Measurements from ENCODE around the gene ZNF37A. TPM values are rescaled to one million over a fixed set of nuclear protein-coding genes. Genes with fewer than 3 reads are reported as not detected.
"Not testable (repeated sequence)": the region's sequence is repeated elsewhere in the genome, so short reads cannot be mapped to it uniquely, and the experiment has no call there.

Gene ZNF37A
- polyA plus RNA-seq, 12 donors, result 8.1 to 19.3 (median 10.4) TPM; not detected in 1

- DNase-seq, result no peak
These were observed 52.6 kb downstream of the ZNF37A start for GRCh38 chr10:38146579-38147333.

DNA sequence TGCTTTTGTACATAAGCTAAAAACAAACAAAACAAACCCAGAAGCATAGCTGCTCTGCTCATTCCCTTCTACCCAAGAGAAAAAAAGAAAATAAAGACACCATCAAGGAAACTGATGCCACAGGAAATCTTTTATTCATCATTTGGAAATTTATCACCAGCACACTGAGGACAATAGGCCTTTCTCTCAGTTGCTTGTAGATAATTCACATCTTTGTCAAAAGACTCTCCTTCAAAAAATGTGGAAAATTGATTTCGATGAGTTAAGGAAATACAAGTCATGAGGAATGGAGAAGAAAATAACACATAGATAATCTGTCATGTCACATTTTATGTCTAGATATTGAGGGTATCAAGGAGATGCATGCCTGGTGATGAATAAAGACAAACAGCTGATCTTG lies 53.5 kb downstream of the ZNF37A start:
- DNase-seq, result no peak

DNA sequence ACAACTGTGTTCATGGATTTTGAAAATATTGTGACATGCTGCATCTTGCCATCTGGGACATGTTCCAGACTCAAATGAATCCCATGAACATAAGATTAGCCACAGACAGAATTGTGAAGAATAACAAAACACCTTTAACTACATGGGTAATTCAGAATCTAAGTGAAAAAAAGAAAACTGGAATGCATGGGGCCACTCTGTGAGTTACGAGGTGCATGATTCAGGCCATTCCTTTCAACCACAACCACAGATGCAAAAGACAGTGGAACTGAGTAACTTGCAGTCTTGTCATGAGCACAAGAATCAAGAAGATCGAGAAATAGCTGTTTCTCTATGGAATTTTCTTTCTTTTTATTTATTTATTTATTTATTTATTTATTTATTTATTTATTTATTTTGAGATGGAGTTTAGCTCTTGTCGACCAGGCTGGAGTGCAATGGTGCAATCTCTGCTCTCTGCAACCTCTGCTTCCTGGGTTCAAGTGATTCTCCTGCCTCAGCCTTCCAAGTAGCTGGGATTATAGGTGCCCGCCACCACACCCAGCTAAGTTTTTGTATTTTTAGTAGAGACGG lies 56.8 kb downstream of the ZNF37A start:
- not testable (repeated sequence) for DNase-seq

DNA sequence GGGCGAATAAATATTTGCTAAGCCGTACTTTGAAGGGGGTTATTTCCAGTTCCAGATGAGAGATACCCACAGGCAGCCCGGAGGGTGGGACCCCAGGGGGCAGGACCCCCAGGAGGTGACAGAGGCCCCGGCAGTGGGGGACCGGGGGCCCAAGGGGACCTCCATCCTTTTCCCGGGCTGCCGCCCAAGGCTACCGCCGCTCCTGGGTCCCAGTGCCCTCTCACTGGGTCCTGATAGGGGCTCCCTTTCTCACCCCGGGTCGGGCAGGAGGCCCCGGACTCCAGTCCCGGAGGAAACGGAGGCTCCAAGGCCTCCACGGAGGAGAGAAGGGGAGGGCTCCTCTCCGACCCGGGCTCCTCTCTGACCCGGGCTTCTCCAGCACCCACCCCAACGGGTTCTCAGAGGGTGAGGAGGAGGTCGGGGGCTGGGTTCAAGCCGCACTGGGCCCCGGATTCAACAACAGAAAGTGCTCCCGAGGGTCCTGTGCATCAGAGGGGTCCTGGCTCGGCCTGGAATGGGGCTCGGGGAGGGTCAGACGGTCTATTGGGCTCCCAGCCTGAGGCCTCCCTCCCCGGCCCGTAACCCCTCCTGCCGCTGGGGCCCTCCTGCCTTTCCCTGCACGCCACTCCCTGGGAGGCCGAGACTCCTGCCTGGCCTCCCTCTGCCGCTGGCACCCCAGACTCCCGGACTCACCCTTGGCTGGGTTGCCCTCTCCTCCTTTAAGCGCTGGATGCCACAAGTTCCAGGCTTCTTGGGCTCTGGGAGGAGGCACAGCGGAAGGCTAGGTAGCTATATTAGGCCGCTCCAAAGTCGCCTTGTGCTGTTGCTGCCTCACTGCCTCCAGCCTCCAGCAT lies 62.5 kb downstream of the ZNF37A start:
- no peak for DNase-seq

GRCh38 chr10:38157270-38157685 lies 63.1 kb downstream of the ZNF37A start:
- no peak for DNase-seq

GRCh38 chr10:38159004-38159403 lies 64.9 kb downstream of the ZNF37A start:
- no peak for DNase-seq

GRCh38 chr10:38163617-38164016 lies 69.5 kb downstream of the ZNF37A start:
- DNase-seq, result no peak

- DNase-seq, result no peak
These were observed 80.2 kb downstream of the ZNF37A start for GRCh38 chr10:38174336-38174735.

DNA sequence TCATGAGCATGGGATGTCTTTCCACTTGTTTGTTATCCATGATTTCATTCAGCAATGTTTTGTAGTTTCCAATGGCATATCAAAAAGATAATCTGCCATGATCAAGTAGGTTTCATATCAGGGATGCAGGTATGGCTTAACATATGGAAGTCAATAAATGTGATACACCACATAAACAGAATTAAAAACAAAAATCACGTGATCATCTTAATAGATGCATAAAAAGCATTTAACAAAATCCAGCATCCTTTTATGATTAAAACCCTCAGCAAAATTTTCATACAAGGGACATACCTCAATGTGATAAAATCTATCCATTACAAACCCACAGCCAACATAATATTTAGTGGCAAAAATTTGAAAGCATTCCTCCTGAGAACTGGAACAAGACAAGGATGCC lies 90.3 kb downstream of the ZNF37A start:
- no peak for DNase-seq

Other genes with a start within 250 kb of the ZNF37A start
- 10 to 100 TPM in 11 of 12 donors, not detected in 1; 10.6 to 31.3 (median 20.4) TPM for gene ZNF248, start 236.7 kb upstream of the ZNF37A start, polyA plus RNA-seq (ENCODE audit: insufficient read length in 12 of 12)
- 10 to 100 TPM in 11 of 12 donors, not detected in 1; 12.3 to 21.4 (median 14.4) TPM for gene ZNF25, start 117.7 kb upstream of the ZNF37A start, polyA plus RNA-seq (ENCODE audit: insufficient read length in 12 of 12)
- gene ZNF33A, start 83.7 kb upstream of the ZNF37A start, polyA plus RNA-seq (ENCODE audit: insufficient read length in 12 of 12), result 10 to 100 TPM in 11 of 12 donors, not detected in 1; 15.1 to 31.6 (median 21.3) TPM